Upper lobe of left lung (tissue), 4 donors: Measurements from ENCODE around the gene NAV2.

ENCODE experiments used
- CTCF ChIP-seq, 6 experiments: fragments of 450-650 bp in 4 of 6; fragments of 200-600 bp in 2 of 6; sonication (generic) in 2 of 6; IDR thresholded peaks; one replicate each; pipeline ENCODE4 v1.5.1; 2016 to 2019; ENCODE audit warnings: antibody characterized with exemption in 6 of 6
- EP300 ChIP-seq, 4 donors: sonication (generic); formaldehyde crosslinking; IDR thresholded peaks; one replicate each; pipeline ENCODE4 v1.5.1; 2017; ENCODE audit warnings: antibody characterized with exemption in 4 of 4, control low read depth in 2 of 4

- TF ChIP-seq CTCF (IDR thresholded peaks at IDR 0.05): no peak
- TF ChIP-seq EP300 (IDR thresholded peaks at IDR 0.05): no peak
These were observed 405.6 kb downstream of the NAV2 start for GRCh38 chr11:20118209-20118608.
